Common myeloid progenitor, CD34-positive (primary cell): ENCODE results near the gene OR5T1. TPM values are rescaled to one million over a fixed set of nuclear protein-coding genes. Genes with fewer than 3 reads are reported as not detected.

Experiments used
- CTCF ChIA-PET: fragments of 350-600 bp; sonication (Branson Sonifier 250); formaldehyde crosslinking; loops from one replicate; lab custom pipeline; 2021; ENCODE audit warnings: antibody characterized with exemption; lab: Charles Lee
- POLR2A ChIA-PET: fragments of 350-600 bp; sonication (Branson Sonifier 250); formaldehyde crosslinking; loops from one replicate; lab custom pipeline; 2021; ENCODE audit warnings: antibody characterized with exemption; lab: Charles Lee
- DNase-seq, 3 donors: peaks; one replicate each; pipeline versions ENCODE4 v3.0.0 to v3.0.0-alpha.2; 2013
- H3K27ac ChIP-seq, 2 experiments: 1 replicate in 1 of 2; 2 replicates in 1 of 2; pipeline ENCODE4 v1.7.0; 2013; ENCODE audit warnings: inconsistent platforms in 2 of 2, low read length in 2 of 2, mild to moderate bottlenecking in 2 of 2, low read depth in 1 of 2, moderate library complexity in 1 of 2; ENCODE audit not compliant: severe bottlenecking in 2 of 2, insufficient read depth in 1 of 2, poor library complexity in 1 of 2
- H3K27me3 ChIP-seq, 5 experiments: replicated peaks in 2 of 5; 1 replicate in 3 of 5; 2 replicates in 2 of 5; pipeline versions ENCODE4 v1.6.1 to v1.7.0; 2013; ENCODE audit warnings: low read length in 4 of 5, mild to moderate bottlenecking in 2 of 5, moderate library complexity in 2 of 5, inconsistent platforms in 1 of 5; ENCODE audit not compliant: insufficient read depth in 5 of 5, control insufficient read depth in 4 of 5
- H3K36me3 ChIP-seq, 4 experiments: 1 replicate in 2 of 4; 2 replicates in 2 of 4; pipeline versions ENCODE4 v1.6.1 to v1.7.0; 2013; ENCODE audit warnings: low read length in 3 of 4, control low read depth in 1 of 4, mild to moderate bottlenecking in 1 of 4; ENCODE audit not compliant: control insufficient read depth in 4 of 4, insufficient read depth in 4 of 4
- H3K4me1 ChIP-seq, 4 experiments: 1 replicate in 3 of 4; 2 replicates in 1 of 4; pipeline versions ENCODE4 v1.6.1 to v1.7.1; 2013; ENCODE audit warnings: low read length in 3 of 4, mild to moderate bottlenecking in 3 of 4, control low read depth in 1 of 4, inconsistent platforms in 1 of 4, moderate library complexity in 1 of 4; ENCODE audit not compliant: control insufficient read depth in 4 of 4, insufficient read depth in 4 of 4; ENCODE audit errors: control extremely low read depth in 1 of 4
- H3K4me3 ChIP-seq, 7 experiments: 1 replicate in 4 of 7; 2 replicates in 3 of 7; pipeline versions ENCODE4 v1.5.1 to v1.7.0; 2013; ENCODE audit warnings: mild to moderate bottlenecking in 7 of 7, low read length in 6 of 7, moderate library complexity in 6 of 7, inconsistent platforms in 2 of 7, low read depth in 2 of 7, control low read depth in 1 of 7; ENCODE audit not compliant: insufficient read depth in 4 of 7, control insufficient read depth in 1 of 7; ENCODE audit errors: extremely low read depth in 1 of 7
- H3K9me3 ChIP-seq, 5 experiments: 1 replicate in 4 of 5; 2 replicates in 1 of 5; pipeline versions ENCODE4 v1.6.1 to v1.7.1; 2013; ENCODE audit warnings: low read length in 4 of 5, mild to moderate bottlenecking in 2 of 5, inconsistent platforms in 1 of 5, low read depth in 1 of 5, moderate library complexity in 1 of 5; ENCODE audit not compliant: control insufficient read depth in 4 of 5, insufficient read depth in 2 of 5; ENCODE audit errors: control extremely low read depth in 1 of 5
- WGBS: methylation state at CpG from one replicate; pipeline ENCODE4 v1.1.5; 2013; ENCODE audit not compliant: insufficient coverage; 5-methylcytosine and 5-hydroxymethylcytosine counted together
- polyA plus RNA-seq: library from polyadenylated mRNA; unstranded; fragments of 120-200 nt; gene quantifications from one replicate; pipeline ENCODE4 v1.2.1, GENCODE V29; 2013

The OR5T1 gene
- polyA plus RNA-seq, result not detected

DNA sequence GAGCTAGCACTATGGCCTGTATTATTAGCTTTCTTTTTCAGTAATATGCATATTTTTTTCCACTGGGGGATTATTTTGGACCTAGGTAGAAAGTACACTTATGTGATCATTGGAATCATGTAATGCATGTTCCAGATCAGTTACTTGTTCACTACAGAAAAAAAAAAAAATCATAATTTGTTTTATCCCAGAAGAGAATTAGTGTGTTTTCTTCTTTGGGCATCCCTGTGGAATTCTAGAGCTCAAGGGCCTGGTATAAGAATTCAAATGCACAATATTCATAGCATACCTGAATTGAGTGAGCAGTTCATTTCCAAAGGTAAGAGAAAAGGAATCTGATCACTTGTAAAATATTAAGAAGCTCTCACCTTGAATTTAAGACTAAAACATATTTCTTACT lies at the start of gene OR5T1:
Gene OR5T1, plus strand, starts transcription at position 301 of the 400 bp plus-strand sequence. CDS start 1,485 bp downstream, outside the sequence.
- POLR2A ChIA-PET, result interaction anchor here (0.6 kb wide), 1 partner anchor 409 kb away, joined by 4 read pairs; no protein-coding TSS in a partner anchor
- Histone ChIP-seq H3K4me1 (no peaks in the 10 kb centered on the region), H3K9me3 (no peaks in the 10 kb centered on the region), H3K4me3 (no peak within 1 kb of the TSS), H3K27ac (no peak within 1 kb of the TSS), H3K36me3 (no peaks in the 10 kb centered on the region), H3K27me3 (no peaks in the 10 kb centered on the region)
- CTCF ChIA-PET, result no interaction called here
- DNase-seq, result no peak

GRCh38 chr11:56234155-56234554 lies 39.8 kb upstream of the OR5T1 start, which contains the start of gene OR5T2:
Gene OR5T2 (minus strand): TSS chr11:56234255. CDS start chr11:56233062, 1,193 bp downstream.
- Histone ChIP-seq H3K9me3 (no peaks in the 10 kb centered on the region), H3K4me3 (no peak within 1 kb of the TSS), H3K36me3 (no peaks in the 10 kb centered on the region), H3K27me3 (no peaks in the 10 kb centered on the region), H3K4me1 (no peaks in the 10 kb centered on the region), H3K27ac (no peak within 1 kb of the TSS)
- WGBS, result no CpG with 5 or more reads among the region's 1 CpG
- ChIA-PET POLR2A (no interaction called here), CTCF (no interaction called here)
- DNase-seq, result no peak

DNA sequence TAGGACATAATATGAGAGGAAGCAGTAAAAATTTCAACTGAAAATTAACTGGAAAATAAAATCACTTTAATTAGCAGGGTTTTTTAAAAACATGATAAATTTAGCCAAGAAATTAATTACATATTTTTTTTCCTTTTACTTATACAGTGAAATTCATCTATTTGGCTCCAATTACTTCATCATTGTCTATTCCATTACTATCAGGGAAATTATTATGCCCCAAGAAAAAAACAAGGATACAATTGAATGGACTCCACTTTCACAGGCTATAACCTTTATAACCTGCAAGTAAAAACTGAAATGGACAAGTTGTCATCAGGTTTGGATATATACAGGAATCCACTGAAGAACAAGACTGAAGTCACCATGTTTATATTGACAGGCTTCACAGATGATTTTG lies 22.0 kb upstream of the OR5T1 start, which contains the start of gene OR5T3:
Gene OR5T3, plus strand, starts transcription at position 301 of the 400 bp plus-strand sequence. Its CDS starts 0 bp downstream, at position 301.
- Histone ChIP-seq H3K9me3 (peaks cover 0 to 1% (median 0%) of the 10 kb centered on the region in 5 experiments), H3K36me3 (no peaks in the 10 kb centered on the region), H3K4me1 (no peaks in the 10 kb centered on the region), H3K27me3 (no peaks in the 10 kb centered on the region), H3K4me3 (no peak within 1 kb of the TSS), H3K27ac (no peak within 1 kb of the TSS)
- ChIA-PET POLR2A (no interaction called here), CTCF (no interaction called here)
- DNase-seq, result no peak

- Histone ChIP-seq H3K4me3 (no peak overlapping the region), H3K9me3 (peaks cover 0 to 2% (median 0%) of the 10 kb centered on the region in 5 experiments), H3K27ac (no peak overlapping the region), H3K36me3 (no peaks in the 10 kb centered on the region), H3K27me3 (no peaks in the 10 kb centered on the region), H3K4me1 (no peaks in the 10 kb centered on the region)
- 72% methylated on average over 3 of the region's 3 CpGs for WGBS
- ChIA-PET CTCF (no interaction called here), POLR2A (no interaction called here)
- DNase-seq, result no peak
These were observed 2.9 kb upstream of the OR5T1 start for GRCh38 chr11:56271092-56271491.

- H3K36me3 ChIP-seq, result no peaks in the 10 kb centered on the region
- no peak within 1 kb of the TSS for H3K27ac ChIP-seq
- no peak within 1 kb of the TSS for H3K4me3 ChIP-seq
- H3K9me3 ChIP-seq, result no peaks in the 10 kb centered on the region
- POLR2A ChIA-PET, result no interaction called here
- H3K4me1 ChIP-seq, result no peaks in the 10 kb centered on the region
- no peaks in the 10 kb centered on the region for H3K27me3 ChIP-seq
- CTCF ChIA-PET, result no interaction called here
- no peak for DNase-seq
- no CpG with 5 or more reads among the region's 2 CpGs for WGBS
These were observed 18.2 kb downstream of the OR5T1 start, which contains the start of gene OR8H1 for GRCh38 chr11:56292154-56292553. Gene OR8H1 (minus strand): TSS chr11:56292254. CDS start chr11:56291062, 1,192 bp downstream.

- Histone ChIP-seq H3K36me3 (no peaks in the 10 kb centered on the region), H3K9me3 (no peaks in the 10 kb centered on the region), H3K4me3 (no peak overlapping the region), H3K4me1 (no peaks in the 10 kb centered on the region), H3K27ac (no peak overlapping the region), H3K27me3 (no peaks in the 10 kb centered on the region)
- ChIA-PET CTCF (no interaction called here), POLR2A (no interaction called here)
- 100% methylated on average over 4 of the region's 4 CpGs for WGBS
- DNase-seq, result no peak
These were observed 22.9 kb downstream of the OR5T1 start for GRCh38 chr11:56296898-56297297.

DNA sequence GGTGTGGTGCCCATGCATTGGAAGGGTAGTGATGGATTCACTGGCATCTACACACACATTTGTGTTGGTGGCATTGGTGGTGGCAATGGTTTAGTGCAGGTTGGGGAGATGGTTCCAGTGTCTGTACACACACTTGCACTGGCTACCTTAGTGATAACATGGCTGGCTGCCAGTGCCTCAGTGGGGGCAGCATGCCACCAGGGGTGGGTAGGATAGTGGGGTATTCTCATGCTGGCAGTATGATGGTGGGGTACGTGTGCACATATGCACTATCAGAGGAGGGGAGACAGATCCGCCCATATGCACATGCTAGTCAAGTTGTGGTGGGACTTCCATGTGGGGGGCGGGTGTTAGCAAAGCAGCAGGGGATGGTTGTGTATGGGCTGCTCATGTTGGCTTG lies 33.9 kb downstream of the OR5T1 start:
- 95% methylated on average over 2 of the region's 3 CpGs for WGBS
- ChIA-PET CTCF (no interaction called here), POLR2A (no interaction called here)
- H3K27ac ChIP-seq, result no peak overlapping the region
- no peaks in the 10 kb centered on the region for H3K4me1 ChIP-seq
- no peaks in the 10 kb centered on the region for H3K27me3 ChIP-seq
- no peak overlapping the region for H3K4me3 ChIP-seq
- peaks cover 0 to 6% (median 0%) of the 10 kb centered on the region in 5 experiments for H3K9me3 ChIP-seq
- no peak for DNase-seq
- no peaks in the 10 kb centered on the region for H3K36me3 ChIP-seq
